HFF-Myc (cell line): ENCODE data around the gene OSBPL5.

Experiments
- DNase-seq: peaks from one replicate; pipeline ENCODE4 v3.0.0-alpha.2; 2011; ENCODE audit warnings: low read depth; ENCODE audit errors: extremely low read depth
- H3K4me3 ChIP-seq: replicated peaks from 2 replicates; pipeline ENCODE4 v1.5.1; 2011; ENCODE audit warnings: low read depth, mild to moderate bottlenecking, control low read depth, low read length
- TF ChIP-seq, protein P1 (sequence below): IDR thresholded peaks from 2 replicates; pipeline ENCODE4 v1.5.1; 2012; ENCODE audit warnings: mild to moderate bottlenecking, low read depth, low read length, control low read depth; ENCODE audit errors: missing control alignments

OSBPL5 gene

DNA sequence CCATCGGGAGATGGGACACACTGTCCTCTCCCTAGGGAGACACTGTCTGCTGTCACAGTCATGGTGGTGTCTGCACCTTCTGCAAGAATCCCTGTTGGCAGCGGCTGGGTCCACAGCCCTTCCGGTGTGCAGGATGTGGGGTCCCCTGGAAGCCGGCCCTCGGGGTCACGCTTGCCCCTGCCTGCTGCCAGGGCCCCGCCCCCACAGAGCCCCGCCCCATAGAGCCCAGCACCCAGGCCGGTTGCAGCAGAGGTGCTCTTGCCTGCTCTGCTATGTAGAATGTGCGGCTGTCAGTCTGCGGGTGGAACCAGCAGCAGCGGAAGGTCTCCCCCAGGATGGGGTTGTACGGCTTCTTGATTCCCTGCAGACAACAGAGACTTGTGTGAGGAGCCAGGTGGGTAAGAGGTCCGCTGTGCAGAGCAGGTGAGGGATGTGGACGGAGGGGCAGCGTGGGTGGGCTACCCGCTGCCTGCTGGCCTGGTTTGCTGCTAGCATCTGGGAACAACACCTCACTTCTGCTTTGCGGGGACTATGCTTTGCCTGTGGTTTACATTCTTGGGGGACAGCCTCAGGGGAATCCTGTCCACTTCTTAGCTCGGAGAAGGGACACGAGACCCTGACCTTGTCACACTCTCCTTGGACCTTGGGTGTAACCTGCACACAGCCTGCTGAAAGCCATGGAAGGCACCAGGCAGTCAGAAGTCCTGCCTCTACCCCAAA is 63.0 kb downstream of the OSBPL5 start:
- TF ChIP-seq, protein P1, sequence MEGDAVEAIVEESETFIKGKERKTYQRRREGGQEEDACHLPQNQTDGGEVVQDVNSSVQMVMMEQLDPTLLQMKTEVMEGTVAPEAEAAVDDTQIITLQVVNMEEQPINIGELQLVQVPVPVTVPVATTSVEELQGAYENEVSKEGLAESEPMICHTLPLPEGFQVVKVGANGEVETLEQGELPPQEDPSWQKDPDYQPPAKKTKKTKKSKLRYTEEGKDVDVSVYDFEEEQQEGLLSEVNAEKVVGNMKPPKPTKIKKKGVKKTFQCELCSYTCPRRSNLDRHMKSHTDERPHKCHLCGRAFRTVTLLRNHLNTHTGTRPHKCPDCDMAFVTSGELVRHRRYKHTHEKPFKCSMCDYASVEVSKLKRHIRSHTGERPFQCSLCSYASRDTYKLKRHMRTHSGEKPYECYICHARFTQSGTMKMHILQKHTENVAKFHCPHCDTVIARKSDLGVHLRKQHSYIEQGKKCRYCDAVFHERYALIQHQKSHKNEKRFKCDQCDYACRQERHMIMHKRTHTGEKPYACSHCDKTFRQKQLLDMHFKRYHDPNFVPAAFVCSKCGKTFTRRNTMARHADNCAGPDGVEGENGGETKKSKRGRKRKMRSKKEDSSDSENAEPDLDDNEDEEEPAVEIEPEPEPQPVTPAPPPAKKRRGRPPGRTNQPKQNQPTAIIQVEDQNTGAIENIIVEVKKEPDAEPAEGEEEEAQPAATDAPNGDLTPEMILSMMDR = no peak
- no peak for DNase-seq
- no peak overlapping the region for H3K4me3 ChIP-seq

DNA sequence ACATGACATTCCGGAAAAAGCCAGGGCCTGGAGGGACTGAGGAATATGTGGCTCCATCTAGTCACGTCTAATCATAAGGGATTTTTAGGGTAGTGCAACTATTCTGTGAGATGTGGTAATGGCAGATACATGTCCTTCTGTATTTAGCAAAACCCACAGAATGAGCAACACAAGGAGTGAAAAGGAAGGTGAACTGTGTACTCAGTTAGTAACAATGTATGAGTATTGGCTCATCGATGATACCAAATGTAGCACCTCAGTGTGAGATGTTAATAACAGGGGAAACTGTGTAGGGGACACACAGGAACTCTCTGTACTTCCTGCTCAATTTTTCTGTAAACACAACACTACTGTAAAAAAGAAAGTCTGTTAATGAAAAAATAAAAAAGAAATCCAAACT is 65.9 kb downstream of the OSBPL5 start:
- no peak overlapping the region for H3K4me3 ChIP-seq
- no peak for DNase-seq
- TF ChIP-seq, protein P1 = no peak

DNA sequence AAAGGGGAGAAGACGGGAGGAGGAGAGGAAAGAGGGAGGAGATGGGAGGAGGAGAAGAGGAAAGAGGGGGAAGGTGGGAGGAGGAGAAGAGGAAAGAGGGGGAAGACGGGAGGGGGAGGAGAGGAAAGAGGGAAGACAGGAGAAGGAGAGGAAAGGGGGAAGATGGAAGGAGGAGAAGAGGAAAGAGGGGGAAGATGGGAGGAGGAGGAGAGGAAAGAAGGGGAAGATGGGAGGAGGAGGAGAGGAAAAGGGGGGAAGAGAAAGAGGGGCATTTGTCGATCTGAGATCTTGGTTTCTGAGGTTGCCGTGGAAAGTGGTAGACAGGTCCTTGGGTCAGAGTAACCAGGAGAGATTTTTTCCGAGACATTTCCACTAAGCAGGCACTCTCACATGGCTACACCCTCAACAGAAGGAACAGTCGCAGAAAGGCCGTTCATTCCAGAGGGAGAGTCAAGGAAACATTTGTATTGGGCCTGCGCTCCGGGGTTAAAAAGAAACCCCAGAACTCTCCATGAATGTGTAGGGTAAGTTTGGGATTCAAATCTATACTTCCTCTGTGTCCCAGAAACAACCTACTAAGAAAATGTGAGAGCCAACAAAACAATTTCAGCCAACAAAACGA is 68.1 kb downstream of the OSBPL5 start:
- TF ChIP-seq, protein P1 = no peak
- no peak overlapping the region for H3K4me3 ChIP-seq
- DNase-seq = no peak

DNA sequence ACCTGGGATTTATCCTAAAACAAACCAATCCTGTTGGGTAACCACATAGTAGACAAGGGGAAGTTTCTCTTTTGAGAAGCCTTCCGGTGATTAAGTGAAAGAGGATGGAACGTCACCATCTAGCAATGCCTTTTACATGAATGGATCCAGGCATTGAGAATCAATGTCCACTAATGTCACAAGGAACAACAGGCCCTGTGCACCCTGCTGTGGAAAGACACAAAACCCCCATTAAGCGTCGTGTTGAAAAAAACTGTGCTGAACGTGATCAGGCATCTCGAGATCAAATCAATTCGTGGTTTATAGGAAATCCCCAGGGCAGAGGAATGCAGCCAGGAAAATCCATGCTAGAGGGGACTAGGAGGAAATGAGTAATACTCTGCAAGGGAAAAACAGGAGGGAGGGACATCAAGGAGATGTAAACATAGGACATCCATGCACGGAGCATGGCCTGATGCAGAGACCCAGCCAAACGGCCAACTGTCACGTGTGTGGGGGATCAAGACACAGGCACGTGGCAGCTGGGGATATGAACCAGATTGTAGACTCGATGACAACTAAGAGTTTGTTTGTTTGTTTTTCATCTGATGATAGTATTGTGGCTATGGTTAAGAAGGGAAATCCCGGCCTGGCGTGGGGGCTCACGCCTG is 69.3 kb downstream of the OSBPL5 start:
- TF ChIP-seq, protein P1 = no peak
- peak; percentile 91 for DNase-seq
- H3K4me3 ChIP-seq = no peak overlapping the region

DNA sequence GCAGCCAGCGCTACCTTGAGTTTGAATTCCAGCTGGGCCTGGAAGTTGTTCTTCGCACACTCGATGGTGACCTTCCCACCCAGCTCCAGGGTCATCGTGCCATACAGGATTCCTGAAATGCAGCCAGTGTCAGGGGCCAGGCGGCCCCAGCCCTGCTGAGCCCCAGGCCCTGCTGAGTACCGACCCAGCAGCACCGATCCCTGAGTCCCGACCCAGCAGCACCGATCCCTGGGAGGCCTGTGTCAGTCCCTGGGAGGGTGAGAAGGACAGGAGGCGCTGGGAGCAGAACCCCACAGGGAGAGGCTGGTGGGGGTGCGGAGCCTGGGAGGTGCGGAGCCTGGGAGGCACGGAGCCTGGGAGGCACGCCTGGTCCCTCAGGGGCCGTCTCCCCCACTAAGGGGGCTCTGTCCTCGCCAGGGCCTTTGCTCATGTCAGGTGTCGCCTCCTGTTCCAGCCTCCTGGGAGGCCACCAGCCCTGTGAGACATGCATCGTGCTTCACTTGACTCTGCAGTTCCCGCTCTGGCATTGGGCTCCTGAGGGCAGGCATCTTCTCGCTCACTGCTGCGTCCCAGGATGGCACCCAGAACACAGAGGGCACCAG is 70.8 kb downstream of the OSBPL5 start:
- H3K4me3 ChIP-seq = no peak overlapping the region
- no peak for DNase-seq
- TF ChIP-seq, protein P1 = no peak

DNA sequence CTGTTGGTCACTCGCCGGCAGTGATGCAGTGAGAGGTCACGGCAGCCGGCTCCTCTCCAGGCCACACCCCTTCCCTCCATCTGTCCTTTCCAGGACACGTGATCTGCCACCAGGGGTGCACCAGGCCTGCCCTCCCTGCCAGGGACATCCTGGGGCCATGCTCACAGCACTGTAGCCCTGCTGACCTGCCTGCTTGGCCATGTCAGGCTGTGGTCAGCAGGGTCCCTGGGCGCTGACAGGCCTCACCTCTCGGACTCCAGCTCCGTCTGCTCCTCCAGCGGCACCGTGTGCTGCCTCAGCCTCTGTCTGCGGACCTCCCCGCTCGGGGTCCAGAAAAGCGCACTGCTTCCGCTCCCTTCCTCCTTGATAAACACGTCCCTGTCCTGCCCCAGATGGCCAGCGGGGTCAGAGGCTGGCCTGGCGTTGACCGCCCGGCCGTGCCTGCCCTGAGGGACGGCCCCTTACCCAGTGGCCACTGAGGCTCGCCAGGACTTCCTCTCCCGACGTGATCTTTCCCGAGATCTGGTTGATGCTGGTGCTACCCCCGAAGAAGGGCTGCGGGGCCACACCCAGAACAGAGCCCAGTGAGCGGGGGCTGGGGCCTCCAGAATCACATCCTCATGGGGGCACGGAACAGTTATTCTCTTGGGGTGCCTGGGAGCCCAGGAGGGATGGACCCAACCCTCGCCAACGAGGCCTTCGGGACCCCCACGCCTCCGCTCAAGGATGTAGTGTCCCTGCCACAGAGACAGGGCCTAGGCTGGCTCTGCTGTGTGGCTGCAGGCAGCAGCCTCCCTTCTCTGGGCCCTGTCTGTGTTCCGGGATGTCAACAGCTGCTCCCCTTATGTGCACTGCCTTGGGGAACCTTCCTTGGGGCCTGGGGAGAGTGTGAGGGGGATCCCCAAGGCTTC is 71.6 kb downstream of the OSBPL5 start:
- no peak for DNase-seq

More for the DNA sequence above, 71.6 kb downstream of the OSBPL5 start:
- H3K4me3 ChIP-seq = no peak overlapping the region
- TF ChIP-seq, protein P1 = no peak
